ENCODE measurements around the gene CCDC141.

CCDC141 gene

GRCh38 chr2:178836807-178837206, 213.1 kb downstream of the CCDC141 start:
- Histone ChIP-seq H3K27me3 (ENCODE audit: insufficient read depth, low read length) (no peaks in the 10 kb centered on the region), H3K36me3 (ENCODE audit: insufficient read depth, low read length) (no peaks in the 10 kb centered on the region), H2AFZ (ENCODE audit: low read depth, low read length) (no peak overlapping the region), H3K9me3 (ENCODE audit: low read length) (no peaks in the 10 kb centered on the region), H3K4me3 (ENCODE audit: low read length) (no peak overlapping the region), H3K4me1 (ENCODE audit: insufficient read depth, low read length) (no peaks in the 10 kb centered on the region)

- no peak overlapping the region for H2AFZ ChIP-seq (ENCODE audit: low read depth, low read length)
- H3K36me3 ChIP-seq (ENCODE audit: insufficient read depth, low read length), result no peaks in the 10 kb centered on the region
- no peaks in the 10 kb centered on the region for H3K9me3 ChIP-seq (ENCODE audit: low read length)
- H3K4me1 ChIP-seq (ENCODE audit: insufficient read depth, low read length), result no peaks in the 10 kb centered on the region
- no peaks in the 10 kb centered on the region for H3K27me3 ChIP-seq (ENCODE audit: insufficient read depth, low read length)
- H3K4me3 ChIP-seq (ENCODE audit: low read length), result no peak overlapping the region
Observed at GRCh38 chr2:178834086-178834485, 215.9 kb downstream of the CCDC141 start.

GRCh38 chr2:178833382-178833781, 216.6 kb downstream of the CCDC141 start:
- Histone ChIP-seq H3K27me3 (ENCODE audit: insufficient read depth, low read length) (no peaks in the 10 kb centered on the region), H3K4me1 (ENCODE audit: insufficient read depth, low read length) (no peaks in the 10 kb centered on the region), H2AFZ (ENCODE audit: low read depth, low read length) (no peak overlapping the region), H3K36me3 (ENCODE audit: insufficient read depth, low read length) (no peaks in the 10 kb centered on the region), H3K9me3 (ENCODE audit: low read length) (no peaks in the 10 kb centered on the region), H3K4me3 (ENCODE audit: low read length) (no peak overlapping the region)

- H3K27me3 ChIP-seq (ENCODE audit: insufficient read depth, low read length), result no peaks in the 10 kb centered on the region
- no peaks in the 10 kb centered on the region for H3K4me1 ChIP-seq (ENCODE audit: insufficient read depth, low read length)
- no peak overlapping the region for H3K4me3 ChIP-seq (ENCODE audit: low read length)
- H3K9me3 ChIP-seq (ENCODE audit: low read length), result no peaks in the 10 kb centered on the region
- H2AFZ ChIP-seq (ENCODE audit: low read depth, low read length), result no peak overlapping the region
- H3K36me3 ChIP-seq (ENCODE audit: insufficient read depth, low read length), result no peaks in the 10 kb centered on the region
Observed at GRCh38 chr2:178830451-178830850, 219.5 kb downstream of the CCDC141 start.

- no peaks in the 10 kb centered on the region for H3K9me3 ChIP-seq (ENCODE audit: low read length)
- H2AFZ ChIP-seq (ENCODE audit: low read depth, low read length), result no peak overlapping the region
- H3K4me1 ChIP-seq (ENCODE audit: insufficient read depth, low read length), result no peaks in the 10 kb centered on the region
- no peaks in the 10 kb centered on the region for H3K27me3 ChIP-seq (ENCODE audit: insufficient read depth, low read length)
- no peaks in the 10 kb centered on the region for H3K36me3 ChIP-seq (ENCODE audit: insufficient read depth, low read length)
- H3K4me3 ChIP-seq (ENCODE audit: low read length), result no peak overlapping the region
Observed at GRCh38 chr2:178829981-178830380, 220.0 kb downstream of the CCDC141 start.

- Histone ChIP-seq H3K4me1 (ENCODE audit: insufficient read depth, low read length) (no peaks in the 10 kb centered on the region), H3K36me3 (ENCODE audit: insufficient read depth, low read length) (no peaks in the 10 kb centered on the region), H3K9me3 (ENCODE audit: low read length) (no peaks in the 10 kb centered on the region), H2AFZ (ENCODE audit: low read depth, low read length) (no peak overlapping the region), H3K4me3 (ENCODE audit: low read length) (no peak overlapping the region), H3K27me3 (ENCODE audit: insufficient read depth, low read length) (no peaks in the 10 kb centered on the region)
Observed at GRCh38 chr2:178829299-178829960, 220.5 kb downstream of the CCDC141 start.

- H3K36me3 ChIP-seq (ENCODE audit: insufficient read depth, low read length), result no peaks in the 10 kb centered on the region
- no peak overlapping the region for H2AFZ ChIP-seq (ENCODE audit: low read depth, low read length)
- H3K27me3 ChIP-seq (ENCODE audit: insufficient read depth, low read length), result no peaks in the 10 kb centered on the region
- no peaks in the 10 kb centered on the region for H3K4me1 ChIP-seq (ENCODE audit: insufficient read depth, low read length)
- no peak overlapping the region for H3K4me3 ChIP-seq (ENCODE audit: low read length)
- H3K9me3 ChIP-seq (ENCODE audit: low read length), result no peaks in the 10 kb centered on the region
Observed at GRCh38 chr2:178828486-178828881, 221.5 kb downstream of the CCDC141 start.

- H3K4me1 ChIP-seq (ENCODE audit: insufficient read depth, low read length), result no peaks in the 10 kb centered on the region
- H3K4me3 ChIP-seq (ENCODE audit: low read length), result no peak overlapping the region
- H2AFZ ChIP-seq (ENCODE audit: low read depth, low read length), result no peak overlapping the region
- H3K27me3 ChIP-seq (ENCODE audit: insufficient read depth, low read length), result no peaks in the 10 kb centered on the region
- H3K36me3 ChIP-seq (ENCODE audit: insufficient read depth, low read length), result no peaks in the 10 kb centered on the region
- H3K9me3 ChIP-seq (ENCODE audit: low read length), result no peaks in the 10 kb centered on the region
Observed at GRCh38 chr2:178827739-178828485, 222.0 kb downstream of the CCDC141 start.

GRCh38 chr2:178827111-178827510, 222.8 kb downstream of the CCDC141 start:
- no peaks in the 10 kb centered on the region for H3K27me3 ChIP-seq (ENCODE audit: insufficient read depth, low read length)
- no peaks in the 10 kb centered on the region for H3K9me3 ChIP-seq (ENCODE audit: low read length)
- no peaks in the 10 kb centered on the region for H3K4me1 ChIP-seq (ENCODE audit: insufficient read depth, low read length)
- H3K4me3 ChIP-seq (ENCODE audit: low read length), result no peak overlapping the region
- no peaks in the 10 kb centered on the region for H3K36me3 ChIP-seq (ENCODE audit: insufficient read depth, low read length)
- H2AFZ ChIP-seq (ENCODE audit: low read depth, low read length), result no peak overlapping the region

- no peak overlapping the region for H3K4me3 ChIP-seq (ENCODE audit: low read length)
- no peaks in the 10 kb centered on the region for H3K9me3 ChIP-seq (ENCODE audit: low read length)
- no peak overlapping the region for H2AFZ ChIP-seq (ENCODE audit: low read depth, low read length)
- H3K36me3 ChIP-seq (ENCODE audit: insufficient read depth, low read length), result no peaks in the 10 kb centered on the region
- H3K4me1 ChIP-seq (ENCODE audit: insufficient read depth, low read length), result no peaks in the 10 kb centered on the region
- no peaks in the 10 kb centered on the region for H3K27me3 ChIP-seq (ENCODE audit: insufficient read depth, low read length)
Observed at GRCh38 chr2:178825183-178825582, 224.8 kb downstream of the CCDC141 start.

- Histone ChIP-seq H3K36me3 (ENCODE audit: insufficient read depth, low read length) (no peaks in the 10 kb centered on the region), H3K9me3 (ENCODE audit: low read length) (no peaks in the 10 kb centered on the region), H3K27me3 (ENCODE audit: insufficient read depth, low read length) (no peaks in the 10 kb centered on the region), H3K4me3 (ENCODE audit: low read length) (no peak overlapping the region), H3K4me1 (ENCODE audit: insufficient read depth, low read length) (no peaks in the 10 kb centered on the region), H2AFZ (ENCODE audit: low read depth, low read length) (no peak overlapping the region)
Observed at GRCh38 chr2:178824181-178824580, 225.8 kb downstream of the CCDC141 start.

- H3K4me3 ChIP-seq (ENCODE audit: low read length), result no peak overlapping the region
- H3K9me3 ChIP-seq (ENCODE audit: low read length), result no peaks in the 10 kb centered on the region
- H3K4me1 ChIP-seq (ENCODE audit: insufficient read depth, low read length), result no peaks in the 10 kb centered on the region
- H3K27me3 ChIP-seq (ENCODE audit: insufficient read depth, low read length), result no peaks in the 10 kb centered on the region
- no peaks in the 10 kb centered on the region for H3K36me3 ChIP-seq (ENCODE audit: insufficient read depth, low read length)
- no peak overlapping the region for H2AFZ ChIP-seq (ENCODE audit: low read depth, low read length)
Observed at GRCh38 chr2:178819992-178820391, 229.9 kb downstream of the CCDC141 start.

- Histone ChIP-seq H3K27me3 (ENCODE audit: insufficient read depth, low read length) (no peaks in the 10 kb centered on the region), H3K4me3 (ENCODE audit: low read length) (no peak overlapping the region), H3K36me3 (ENCODE audit: insufficient read depth, low read length) (no peaks in the 10 kb centered on the region), H3K4me1 (ENCODE audit: insufficient read depth, low read length) (no peaks in the 10 kb centered on the region), H2AFZ (ENCODE audit: low read depth, low read length) (no peak overlapping the region), H3K9me3 (ENCODE audit: low read length) (no peaks in the 10 kb centered on the region)
Observed at GRCh38 chr2:178819147-178819875, 230.6 kb downstream of the CCDC141 start.
